Liver (tissue), 3 donors: ENCODE measurements around the gene MOB1B.

Source experiments
- CTCF ChIP-seq: fragments of 150-350 bp; IDR thresholded peaks from 2 replicates; pipeline ENCODE4 v1.5.1; 2017; ENCODE audit warnings: improper control_type of control experiment, low read depth, low read length; ENCODE audit not compliant: missing input control
- GABPA ChIP-seq, 2 donors: IDR thresholded peaks in 1 of 2; conservative IDR thresholded peaks in 1 of 2; 2 replicates each; pipeline ENCODE4 v1.6.1; 2016; ENCODE audit warnings: antibody characterized with exemption in 2 of 2, mild to moderate bottlenecking in 1 of 2, moderate library complexity in 1 of 2
- RAD21 ChIP-seq, 2 donors: IDR thresholded peaks; 2 replicates each; pipeline ENCODE4 v1.6.1; 2016; ENCODE audit warnings: antibody characterized with exemption in 2 of 2, mild to moderate bottlenecking in 2 of 2
- TF ChIP-seq, protein P1 (sequence below): IDR thresholded peaks from 2 replicates; pipeline ENCODE4 v1.6.1; 2016; ENCODE audit warnings: antibody characterized with exemption
- TF ChIP-seq, protein P2 (sequence below): IDR thresholded peaks from 2 replicates; pipeline ENCODE4 v1.6.1; 2016; ENCODE audit warnings: antibody characterized with exemption, mild to moderate bottlenecking
- donor health status: healthy.
- donor health status: healthy.

- no peak for TF ChIP-seq CTCF
- peak; percentile 11 to 29 for TF ChIP-seq RAD21 (IDR thresholded peaks at IDR 0.05)
- TF ChIP-seq, protein P1, sequence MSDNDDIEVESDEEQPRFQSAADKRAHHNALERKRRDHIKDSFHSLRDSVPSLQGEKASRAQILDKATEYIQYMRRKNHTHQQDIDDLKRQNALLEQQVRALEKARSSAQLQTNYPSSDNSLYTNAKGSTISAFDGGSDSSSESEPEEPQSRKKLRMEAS: no peak
- TF ChIP-seq GABPA (IDR thresholded peaks at IDR 0.05 in 1 of 2, conservative IDR thresholded peaks at IDR 0.05 in 1 of 2): no peak
- TF ChIP-seq, protein P2, sequence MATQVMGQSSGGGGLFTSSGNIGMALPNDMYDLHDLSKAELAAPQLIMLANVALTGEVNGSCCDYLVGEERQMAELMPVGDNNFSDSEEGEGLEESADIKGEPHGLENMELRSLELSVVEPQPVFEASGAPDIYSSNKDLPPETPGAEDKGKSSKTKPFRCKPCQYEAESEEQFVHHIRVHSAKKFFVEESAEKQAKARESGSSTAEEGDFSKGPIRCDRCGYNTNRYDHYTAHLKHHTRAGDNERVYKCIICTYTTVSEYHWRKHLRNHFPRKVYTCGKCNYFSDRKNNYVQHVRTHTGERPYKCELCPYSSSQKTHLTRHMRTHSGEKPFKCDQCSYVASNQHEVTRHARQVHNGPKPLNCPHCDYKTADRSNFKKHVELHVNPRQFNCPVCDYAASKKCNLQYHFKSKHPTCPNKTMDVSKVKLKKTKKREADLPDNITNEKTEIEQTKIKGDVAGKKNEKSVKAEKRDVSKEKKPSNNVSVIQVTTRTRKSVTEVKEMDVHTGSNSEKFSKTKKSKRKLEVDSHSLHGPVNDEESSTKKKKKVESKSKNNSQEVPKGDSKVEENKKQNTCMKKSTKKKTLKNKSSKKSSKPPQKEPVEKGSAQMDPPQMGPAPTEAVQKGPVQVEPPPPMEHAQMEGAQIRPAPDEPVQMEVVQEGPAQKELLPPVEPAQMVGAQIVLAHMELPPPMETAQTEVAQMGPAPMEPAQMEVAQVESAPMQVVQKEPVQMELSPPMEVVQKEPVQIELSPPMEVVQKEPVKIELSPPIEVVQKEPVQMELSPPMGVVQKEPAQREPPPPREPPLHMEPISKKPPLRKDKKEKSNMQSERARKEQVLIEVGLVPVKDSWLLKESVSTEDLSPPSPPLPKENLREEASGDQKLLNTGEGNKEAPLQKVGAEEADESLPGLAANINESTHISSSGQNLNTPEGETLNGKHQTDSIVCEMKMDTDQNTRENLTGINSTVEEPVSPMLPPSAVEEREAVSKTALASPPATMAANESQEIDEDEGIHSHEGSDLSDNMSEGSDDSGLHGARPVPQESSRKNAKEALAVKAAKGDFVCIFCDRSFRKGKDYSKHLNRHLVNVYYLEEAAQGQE: no peak
Measured at GRCh38 chr4:70885174-70885573, 17.0 kb upstream of the MOB1B start.
